PC-3 (cell line): Measurements from ENCODE around the gene ADK. TPM values are rescaled to one million over a fixed set of nuclear protein-coding genes. Genes with fewer than 3 reads are reported as not detected.

Source experiments
- ATAC-seq: fragments of 200-7000 bp; cut with Tn5 transposase; 2 replicates; pipeline ENCODE4 v1.9.1; 2020; ENCODE audit warnings: mild to moderate bottlenecking, moderate library complexity
- BruUV-seq: library from RNA; stranded (reverse); fragments of 400-500 nt; replicated peaks from 2 replicates; lab custom pipeline; 2021; lab: Mats Ljungman, UMichigan
- CTCF ChIA-PET: fragments of 300-600 bp; sonication (Branson Sonifier 250); formaldehyde crosslinking; loops from one replicate; lab custom pipeline; 2022; ENCODE audit warnings: antibody characterized with exemption; lab: Charles Lee
- POLR2A ChIA-PET: fragments of 300-600 bp; sonication (Branson Sonifier 250); formaldehyde crosslinking; loops from one replicate; lab custom pipeline; 2022; ENCODE audit warnings: antibody characterized with exemption; ENCODE audit not compliant: unreplicated experiment; lab: Charles Lee
- DNase-seq: peaks from one replicate; pipeline ENCODE4 v3.0.0-alpha.2; 2015
- H2AFZ ChIP-seq: fragments of 300-600 bp; sonication (generic); 2 replicates; pipeline ENCODE4 v1.6.0; 2016; ENCODE audit warnings: antibody characterized with exemption, low read length
- H3F3A ChIP-seq: fragments of 300-600 bp; sonication (generic); one replicate; pipeline ENCODE4 v1.6.0; 2017; ENCODE audit warnings: antibody characterized with exemption, low read length, control low read depth, mild to moderate bottlenecking; ENCODE audit not compliant: unreplicated experiment
- H3K27ac ChIP-seq: fragments of 300-600 bp; sonication (generic); 2 replicates; pipeline ENCODE4 v1.5.1; 2016; ENCODE audit warnings: mild to moderate bottlenecking, low read length
- H3K27me3 ChIP-seq: fragments of 300-600 bp; sonication (generic); 2 replicates; pipeline ENCODE4 v1.6.1; 2016; ENCODE audit warnings: low read length, mixed read lengths
- H3K36me3 ChIP-seq: fragments of 300-600 bp; sonication (generic); 2 replicates; pipeline ENCODE4 v1.6.1; 2016; ENCODE audit warnings: low read depth, mixed run types, low read length, mixed read lengths
- H3K4me1 ChIP-seq: fragments of 300-600 bp; sonication (generic); 2 replicates; pipeline ENCODE4 v1.5.1; 2016; ENCODE audit warnings: low read length; ENCODE audit not compliant: insufficient read depth
- H3K4me2 ChIP-seq: fragments of 300-600 bp; sonication (generic); 2 replicates; pipeline ENCODE4 v1.6.0; 2016; ENCODE audit warnings: low read length
- H3K4me3 ChIP-seq: fragments of 300-600 bp; sonication (generic); 2 replicates; pipeline ENCODE4 v1.5.1; 2016; ENCODE audit warnings: mild to moderate bottlenecking, low read length, mixed read lengths
- H3K79me2 ChIP-seq: fragments of 300-600 bp; sonication (generic); 2 replicates; pipeline ENCODE4 v1.6.1; 2017; ENCODE audit warnings: low read length, mixed read lengths
- H3K9ac ChIP-seq: fragments of 300-600 bp; sonication (generic); 2 replicates; pipeline ENCODE4 v1.6.0; 2016; ENCODE audit warnings: mild to moderate bottlenecking, low read length
- H3K9me2 ChIP-seq: fragments of 300-600 bp; sonication (generic); replicated peaks from 2 replicates; pipeline ENCODE4 v1.6.1; 2016; ENCODE audit warnings: mixed run types, low read length, mixed read lengths
- H3K9me3 ChIP-seq: fragments of 300-600 bp; sonication (generic); 2 replicates; pipeline ENCODE4 v1.6.1; 2016; ENCODE audit warnings: low read length, mixed read lengths
- H4K20me1 ChIP-seq: fragments of 300-600 bp; sonication (generic); 2 replicates; pipeline ENCODE4 v1.6.1; 2016; ENCODE audit warnings: low read length, mixed read lengths
- CTCF ChIP-seq: fragments of 300-600 bp; sonication (generic); conservative IDR thresholded peaks from 2 replicates; pipeline ENCODE4 v1.5.1; 2017; ENCODE audit warnings: antibody characterized with exemption, low read depth, mild to moderate bottlenecking, low read length
- EZH2 ChIP-seq: fragments of 300-600 bp; sonication (generic); IDR thresholded peaks from one replicate; pipeline ENCODE4 v1.6.1; 2017; ENCODE audit warnings: antibody characterized with exemption, mild to moderate bottlenecking, low read length; ENCODE audit not compliant: unreplicated experiment
- EZH2phosphoT487 ChIP-seq: fragments of 300-600 bp; sonication (generic); IDR thresholded peaks from 2 replicates; pipeline ENCODE4 v1.6.1; 2018; ENCODE audit warnings: mild to moderate bottlenecking, antibody characterized with exemption, low read length, borderline replicate concordance
- intact Hi-C: fragments of 100-400 bp; cut with micrococcal nuclease; formaldehyde crosslinking; loops from 2 replicates; pipeline ENCODE4 v1.9.0; 2023
- total RNA-seq: library from RNA; depleted of rRNA; stranded (reverse); fragments of >200 nt; gene quantifications from 2 replicates; pipeline ENCODE4 v1.2.3, GENCODE V29; 2014

The ADK gene
- total RNA-seq, 1 experiment from 2014 or later = 256 TPM

DNA sequence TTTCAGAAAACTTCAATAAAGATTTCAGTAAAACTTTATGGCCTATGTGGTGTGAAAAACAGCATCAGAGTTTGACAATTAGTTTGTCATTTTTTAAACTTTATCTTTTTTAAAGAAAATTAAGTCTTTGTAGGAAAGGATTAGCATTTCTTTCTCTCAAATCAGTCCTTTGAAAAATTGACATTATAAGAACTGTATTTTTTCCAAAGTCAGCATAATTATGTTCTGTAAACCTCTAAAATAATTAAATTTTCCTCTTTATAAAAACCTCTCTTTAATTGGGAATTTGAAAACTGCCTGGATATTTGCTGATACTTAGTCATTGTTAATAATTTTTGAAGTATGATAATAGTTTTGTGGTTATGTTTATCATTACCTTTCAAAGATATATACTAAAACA lies 448.7 kb downstream of the ADK start:
- Histone ChIP-seq H3K9me3 (no peaks in the 10 kb centered on the region), H3K9me2 (no peaks in the 10 kb centered on the region), H3K79me2 (no peaks in the 10 kb centered on the region), H2AFZ (no peak overlapping the region), H4K20me1 (no peaks in the 10 kb centered on the region), H3K36me3 (peaks cover 13% of the 10 kb centered on the region), H3K4me2 (no peak overlapping the region), H3K27ac (no peak overlapping the region), H3F3A (no peaks in the 10 kb centered on the region), H3K4me3 (no peak overlapping the region), H3K9ac (no peak overlapping the region), H3K27me3 (no peaks in the 10 kb centered on the region), H3K4me1 (peaks cover 12% of the 10 kb centered on the region)
- ATAC-seq (no peak), DNase-seq (no peak)
- intact Hi-C loops = loop anchor here (2.0 to 5.0 kb wide), 7 partner anchors 41 to 423 kb away; no protein-coding TSS in a partner anchor
- ChIA-PET POLR2A (no interaction called here), CTCF (interaction anchor here (0.5 to 0.6 kb wide), 2 partner anchors 355 to 422 kb away, joined by 3 to 5 read pairs; no protein-coding TSS in a partner anchor)
- no TSS peak for BruUV-seq
- TF ChIP-seq EZH2phosphoT487 (no peak), CTCF (no peak), EZH2 (no peak)

DNA sequence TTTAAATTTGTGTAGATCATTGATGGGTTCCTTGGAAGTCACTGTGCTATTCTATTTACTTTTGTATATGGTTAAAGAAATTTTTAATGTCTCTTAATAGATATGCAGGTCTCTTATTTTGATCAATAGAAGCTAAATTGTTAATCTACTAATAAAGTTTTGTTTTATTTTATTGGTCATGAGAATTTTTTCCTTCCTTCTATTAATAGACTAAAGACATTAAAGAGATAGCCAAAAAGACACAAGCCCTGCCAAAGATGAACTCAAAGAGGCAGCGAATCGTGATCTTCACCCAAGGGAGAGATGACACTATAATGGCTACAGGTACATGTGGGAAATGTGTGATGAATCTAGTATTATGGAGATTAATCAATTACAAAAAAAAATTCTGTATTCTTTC lies 449.1 kb downstream of the ADK start:
- no peaks in the 10 kb centered on the region for H4K20me1 ChIP-seq
- H2AFZ ChIP-seq = no peak overlapping the region
- no peaks in the 10 kb centered on the region for H3K27me3 ChIP-seq
- TF ChIP-seq EZH2phosphoT487 (no peak), CTCF (no peak), EZH2 (no peak)
- no peak overlapping the region for H3K9ac ChIP-seq
- ChIA-PET POLR2A (no interaction called here), CTCF (no interaction called here)
- H3K9me2 ChIP-seq = no peaks in the 10 kb centered on the region
- H3K9me3 ChIP-seq = no peaks in the 10 kb centered on the region
- DNase-seq (no peak), ATAC-seq (no peak)
- no peak overlapping the region for H3K27ac ChIP-seq
- no peak overlapping the region for H3K4me3 ChIP-seq
- H3K36me3 ChIP-seq = peaks cover 13% of the 10 kb centered on the region
- intact Hi-C loops = no loop called here
- no peak overlapping the region for H3K4me2 ChIP-seq
- H3K79me2 ChIP-seq = no peaks in the 10 kb centered on the region
- peaks cover 12% of the 10 kb centered on the region for H3K4me1 ChIP-seq
- BruUV-seq = no TSS peak
- H3F3A ChIP-seq = no peaks in the 10 kb centered on the region

- DNase-seq (no peak), ATAC-seq (no peak)
- no TSS peak for BruUV-seq
- no peak overlapping the region for H3K9ac ChIP-seq
- H3K4me2 ChIP-seq = no peak overlapping the region
- H3K36me3 ChIP-seq = peaks cover 13% of the 10 kb centered on the region
- no peaks in the 10 kb centered on the region for H3F3A ChIP-seq
- ChIA-PET POLR2A (no interaction called here), CTCF (no interaction called here)
- no peaks in the 10 kb centered on the region for H4K20me1 ChIP-seq
- no peak overlapping the region for H3K27ac ChIP-seq
- TF ChIP-seq EZH2phosphoT487 = no peak
- no peaks in the 10 kb centered on the region for H3K27me3 ChIP-seq
- H3K9me3 ChIP-seq = no peaks in the 10 kb centered on the region
- H3K9me2 ChIP-seq = no peaks in the 10 kb centered on the region
- no peaks in the 10 kb centered on the region for H3K79me2 ChIP-seq
- intact Hi-C loops = no loop called here
- no peak overlapping the region for H3K4me3 ChIP-seq
- H3K4me1 ChIP-seq = peaks cover 12% of the 10 kb centered on the region
- H2AFZ ChIP-seq = no peak overlapping the region
These were observed 451.6 kb downstream of the ADK start for GRCh38 chr10:74602576-74602975.
